HepG2 (cell line): ENCODE measurements around the gene DPP8. TPM values are rescaled to one million over a fixed set of nuclear protein-coding genes. Genes with fewer than 3 reads are reported as not detected.
A peak's percentile ranks its signal among the peaks of the same experiment; 100 is the strongest.

Experiments
- ARID2 ChIP-seq: sonication (generic); formaldehyde crosslinking; IDR thresholded peaks from 2 replicates; pipeline ENCODE4 v1.8.1; 2022; ENCODE audit warnings: mild to moderate bottlenecking, missing genetic modification reagents, borderline replicate concordance
- ATF7-NPFF ChIP-seq: sonication (generic); formaldehyde crosslinking; IDR thresholded peaks from 2 replicates; pipeline ENCODE4 v1.8.1; 2023; ENCODE audit warnings: mild to moderate bottlenecking, low read depth, missing genetic modification reagents, moderate library complexity
- CBX1 ChIP-seq: IDR thresholded peaks from one replicate; pipeline ENCODE4 v1.6.1; 2016; ENCODE audit warnings: antibody characterized with exemption, low read depth
- FOSL1 ChIP-seq: sonication (generic); formaldehyde crosslinking; IDR thresholded peaks from 2 replicates; pipeline ENCODE4 v1.9.0; 2021; ENCODE audit warnings: missing genetic modification reagents, borderline replicate concordance
- JARID2 ChIP-seq: sonication (generic); formaldehyde crosslinking; IDR thresholded peaks from 2 replicates; pipeline ENCODE4 v1.8.1; 2023; ENCODE audit warnings: missing genetic modification reagents, inconsistent platforms; ENCODE audit not compliant: insufficient replicate concordance
- KDM5B ChIP-seq: sonication (generic); formaldehyde crosslinking; IDR thresholded peaks from 2 replicates; pipeline ENCODE4 v1.4.0; 2020; ENCODE audit warnings: missing genetic modification reagents, mild to moderate bottlenecking, borderline replicate concordance
- PPARG ChIP-seq: conservative IDR thresholded peaks from 2 replicates; pipeline ENCODE4 v1.6.1; 2016; ENCODE audit warnings: missing biosample characterization, missing genetic modification reagents
- RARA ChIP-seq: IDR thresholded peaks from 2 replicates; pipeline ENCODE4 v1.6.1; 2016; ENCODE audit warnings: missing genetic modification reagents, missing compliant biosample characterization
- SP1 ChIP-seq, 2 experiments: fragments of 450-650 bp in 1 of 2; sonication (generic) in 1 of 2; formaldehyde crosslinking in 1 of 2; IDR thresholded peaks; 2 replicates each; pipeline versions ENCODE4 v1.4.0 to v1.6.1; 2016 to 2020; ENCODE audit warnings: missing genetic modification reagents in 1 of 2
- ZBTB20 ChIP-seq: sonication (generic); formaldehyde crosslinking; IDR thresholded peaks from 2 replicates; pipeline ENCODE4 v1.8.1; 2023; ENCODE audit warnings: missing genetic modification reagents, low read depth, mild to moderate bottlenecking, borderline replicate concordance
- ZIK1 ChIP-seq: sonication (generic); formaldehyde crosslinking; IDR thresholded peaks from 2 replicates; pipeline ENCODE4 v1.5.0; 2020; ENCODE audit warnings: mild to moderate bottlenecking, low read depth, missing genetic modification reagents, borderline replicate concordance
- ZNF12 ChIP-seq: sonication (generic); formaldehyde crosslinking; IDR thresholded peaks from 2 replicates; pipeline ENCODE4 v1.5.0; 2020; ENCODE audit warnings: missing genetic modification reagents
- ZNF121 ChIP-seq: sonication (generic); formaldehyde crosslinking; IDR thresholded peaks from 2 replicates; pipeline ENCODE4 v1.5.0; 2020; ENCODE audit warnings: mild to moderate bottlenecking, missing genetic modification reagents
- ZNF160 ChIP-seq: sonication (generic); formaldehyde crosslinking; IDR thresholded peaks from 2 replicates; pipeline ENCODE4 v1.8.0; 2022; ENCODE audit warnings: mild to moderate bottlenecking, inconsistent platforms, missing genetic modification reagents
- ZNF17 ChIP-seq: sonication (generic); formaldehyde crosslinking; IDR thresholded peaks from 2 replicates; pipeline ENCODE4 v1.5.0; 2020; ENCODE audit warnings: mild to moderate bottlenecking, missing genetic modification reagents
- ZNF251 ChIP-seq: sonication (generic); formaldehyde crosslinking; IDR thresholded peaks from 2 replicates; pipeline ENCODE4 v1.9.0; 2021; ENCODE audit warnings: mild to moderate bottlenecking, missing genetic modification reagents
- ZNF264 ChIP-seq: sonication (generic); formaldehyde crosslinking; IDR thresholded peaks from 2 replicates; pipeline ENCODE4 v1.4.0; 2020; ENCODE audit warnings: missing genetic modification reagents
- ZNF33B ChIP-seq: sonication (generic); formaldehyde crosslinking; IDR thresholded peaks from 2 replicates; pipeline ENCODE4 v1.5.1; 2020; ENCODE audit warnings: mild to moderate bottlenecking, missing genetic modification reagents
- ZNF569 ChIP-seq: sonication (generic); formaldehyde crosslinking; IDR thresholded peaks from 2 replicates; pipeline ENCODE4 v1.5.0; 2020; ENCODE audit warnings: mild to moderate bottlenecking, missing genetic modification reagents, moderate library complexity, borderline replicate concordance
- polyA plus RNA-seq, 8 experiments: library from polyadenylated mRNA; depleted of rRNA in 3 of 8; stranded (reverse) in 7 of 8; unstranded in 1 of 8; fragments of >200 nt; fragmentation: Illumina TruSeq in 4 of 8; extraction: Trizol in 4 of 8; gene quantifications; 2 replicates each; pipeline versions ENCODE4 v1.2.1 to v1.2.3, GENCODE V29; 2011 to 2016; ENCODE audit warnings: low read depth in 4 of 8, missing spikeins in 1 of 8, mixed read lengths in 1 of 8; ENCODE audit not compliant: insufficient read depth in 1 of 8
- total RNA-seq, 5 experiments: library from RNA; depleted of rRNA; stranded (reverse); fragments of >200 nt; fragmentation: Illumina TruSeq; extraction: Trizol; gene quantifications; 2 replicates each; pipeline ENCODE4 v1.2.3, GENCODE V29; 2016; ENCODE audit warnings: low read depth in 1 of 5
- TF ChIP-seq, protein P1 (sequence below): sonication (generic); formaldehyde crosslinking; IDR thresholded peaks from 2 replicates; pipeline ENCODE4 v1.5.0; 2020; ENCODE audit warnings: mild to moderate bottlenecking, missing genetic modification reagents, borderline replicate concordance
- TF ChIP-seq, protein P2 (sequence below): sonication (generic); formaldehyde crosslinking; IDR thresholded peaks from 2 replicates; pipeline ENCODE4 v1.5.0; 2020; ENCODE audit warnings: missing genetic modification reagents, mild to moderate bottlenecking, borderline replicate concordance

The DPP8 gene
- total and polyA plus RNA-seq, 2 of the 13 experiments (the other 11 are each of a cell fraction or from before 2014, with no cell fraction given): 18.0 to 26.3 TPM

DNA sequence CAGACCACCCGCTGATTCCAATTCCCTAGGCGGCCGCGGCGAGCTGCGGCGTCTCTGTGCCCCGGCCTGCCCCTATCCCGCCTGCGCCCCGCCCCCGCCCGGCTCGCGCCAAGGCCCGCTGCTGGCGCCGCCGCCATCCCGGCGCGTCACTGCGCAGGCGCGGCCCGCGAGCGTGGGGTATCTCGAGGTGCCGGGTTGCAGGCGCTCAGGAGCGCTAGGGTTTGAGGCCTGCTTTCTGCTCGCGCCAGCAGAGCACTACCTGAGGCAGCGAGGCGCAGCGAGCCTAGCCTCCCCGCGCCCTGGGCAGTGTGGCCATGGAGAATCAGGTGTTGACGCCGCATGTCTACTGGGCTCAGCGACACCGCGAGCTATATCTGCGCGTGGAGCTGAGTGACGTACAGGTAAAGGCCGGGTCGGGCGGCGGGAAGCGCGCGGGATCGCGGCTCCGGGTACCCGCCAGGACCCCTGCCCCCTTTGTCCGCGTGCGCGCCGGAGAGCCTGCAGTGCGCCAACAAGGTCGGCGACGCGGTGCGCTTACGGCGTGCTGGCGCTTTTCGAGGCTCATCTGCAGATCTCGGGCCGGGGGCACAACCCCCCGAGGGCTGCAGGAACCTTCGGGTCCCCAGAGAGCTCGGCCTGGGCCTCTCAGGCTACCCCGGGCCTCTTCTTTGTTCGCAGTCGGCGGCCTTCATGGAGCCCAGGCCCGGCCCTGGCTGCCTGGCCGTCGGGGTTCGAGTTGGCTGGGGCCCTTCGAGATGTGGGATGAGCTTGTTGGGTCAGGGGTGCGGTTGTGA, 13.0 kb upstream of the DPP8 start, which contains the start of gene HACD3 (continued):
- TF ChIP-seq, protein P1, sequence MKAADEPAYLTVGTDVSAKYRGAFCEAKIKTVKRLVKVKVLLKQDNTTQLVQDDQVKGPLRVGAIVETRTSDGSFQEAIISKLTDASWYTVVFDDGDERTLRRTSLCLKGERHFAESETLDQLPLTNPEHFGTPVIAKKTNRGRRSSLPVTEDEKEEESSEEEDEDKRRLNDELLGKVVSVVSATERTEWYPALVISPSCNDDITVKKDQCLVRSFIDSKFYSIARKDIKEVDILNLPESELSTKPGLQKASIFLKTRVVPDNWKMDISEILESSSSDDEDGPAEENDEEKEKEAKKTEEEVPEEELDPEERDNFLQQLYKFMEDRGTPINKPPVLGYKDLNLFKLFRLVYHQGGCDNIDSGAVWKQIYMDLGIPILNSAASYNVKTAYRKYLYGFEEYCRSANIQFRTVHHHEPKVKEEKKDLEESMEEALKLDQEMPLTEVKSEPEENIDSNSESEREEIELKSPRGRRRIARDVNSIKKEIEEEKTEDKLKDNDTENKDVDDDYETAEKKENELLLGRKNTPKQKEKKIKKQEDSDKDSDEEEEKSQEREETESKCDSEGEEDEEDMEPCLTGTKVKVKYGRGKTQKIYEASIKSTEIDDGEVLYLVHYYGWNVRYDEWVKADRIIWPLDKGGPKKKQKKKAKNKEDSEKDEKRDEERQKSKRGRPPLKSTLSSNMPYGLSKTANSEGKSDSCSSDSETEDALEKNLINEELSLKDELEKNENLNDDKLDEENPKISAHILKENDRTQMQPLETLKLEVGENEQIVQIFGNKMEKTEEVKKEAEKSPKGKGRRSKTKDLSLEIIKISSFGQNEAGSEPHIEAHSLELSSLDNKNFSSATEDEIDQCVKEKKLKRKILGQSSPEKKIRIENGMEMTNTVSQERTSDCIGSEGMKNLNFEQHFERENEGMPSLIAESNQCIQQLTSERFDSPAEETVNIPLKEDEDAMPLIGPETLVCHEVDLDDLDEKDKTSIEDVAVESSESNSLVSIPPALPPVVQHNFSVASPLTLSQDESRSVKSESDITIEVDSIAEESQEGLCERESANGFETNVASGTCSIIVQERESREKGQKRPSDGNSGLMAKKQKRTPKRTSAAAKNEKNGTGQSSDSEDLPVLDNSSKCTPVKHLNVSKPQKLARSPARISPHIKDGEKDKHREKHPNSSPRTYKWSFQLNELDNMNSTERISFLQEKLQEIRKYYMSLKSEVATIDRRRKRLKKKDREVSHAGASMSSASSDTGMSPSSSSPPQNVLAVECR (CRISPR knock-in tag): peak; percentile 87
- TF ChIP-seq ZNF17 (CRISPR knock-in tag): no peak
- 0 out of 2 replicates have a peak, but pooled peaks have one; percentile 16 for TF ChIP-seq ZNF12 (CRISPR knock-in tag)
- peak; percentile 24 for TF ChIP-seq RARA
- peak; percentile 78; the same call in 1 of the 2 replicates for TF ChIP-seq ZNF33B (CRISPR knock-in tag)
- no peak for TF ChIP-seq SP1 (IDR thresholded peaks at IDR 0.05)
- no peak for TF ChIP-seq SP1 (CRISPR knock-in tag; IDR thresholded peaks at IDR 0.05)
- TF ChIP-seq JARID2 (CRISPR knock-in tag): no peak
- TF ChIP-seq, protein P2, sequence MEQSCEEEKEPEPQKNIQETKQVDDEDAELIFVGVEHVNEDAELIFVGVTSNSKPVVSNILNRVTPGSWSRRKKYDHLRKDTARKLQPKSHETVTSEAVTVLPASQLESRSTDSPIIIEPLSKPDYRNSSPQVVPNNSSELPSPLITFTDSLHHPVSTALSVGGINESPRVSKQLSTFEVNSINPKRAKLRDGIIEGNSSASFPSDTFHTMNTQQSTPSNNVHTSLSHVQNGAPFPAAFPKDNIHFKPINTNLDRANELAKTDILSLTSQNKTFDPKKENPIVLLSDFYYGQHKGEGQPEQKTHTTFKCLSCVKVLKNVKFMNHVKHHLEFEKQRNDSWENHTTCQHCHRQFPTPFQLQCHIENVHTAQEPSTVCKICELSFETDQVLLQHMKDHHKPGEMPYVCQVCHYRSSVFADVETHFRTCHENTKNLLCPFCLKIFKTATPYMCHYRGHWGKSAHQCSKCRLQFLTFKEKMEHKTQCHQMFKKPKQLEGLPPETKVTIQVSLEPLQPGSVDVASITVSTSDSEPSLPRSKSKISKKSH: peak; percentile 54; the same call in 1 of the 2 replicates
- peak; percentile 93; the same call in 1 of the 2 replicates for TF ChIP-seq ZIK1 (CRISPR knock-in tag)
- TF ChIP-seq ARID2 (CRISPR knock-in tag): no peak
- 0 out of 2 replicates have a peak, but pooled peaks have one; percentile 76 for TF ChIP-seq ZNF251 (CRISPR knock-in tag)
- TF ChIP-seq ZBTB20 (CRISPR knock-in tag): peak; percentile 47; the same call in 1 of the 2 replicates
- TF ChIP-seq KDM5B (CRISPR knock-in tag): peak; percentile 97
- TF ChIP-seq ZNF160: no peak
- peak; percentile 29 for TF ChIP-seq CBX1
- TF ChIP-seq FOSL1 (CRISPR knock-in tag): no peak
- TF ChIP-seq ZNF569 (CRISPR knock-in tag): no peak
- TF ChIP-seq ZNF121: no peak
- TF ChIP-seq ZNF264 (CRISPR knock-in tag): peak; percentile 59; the same call in 1 of the 2 replicates
- 0 out of 2 replicates have a peak, but pooled peaks have one; percentile 40 for TF ChIP-seq PPARG
- TF ChIP-seq ATF7-NPFF: peak; percentile 82
